CD4-positive, alpha-beta T cell (primary cell): ENCODE data around the gene EVC2. TPM values are rescaled to one million over a fixed set of nuclear protein-coding genes. Genes with fewer than 3 reads are reported as not detected.

ENCODE experiments used
- ATAC-seq: fragments of 200-7000 bp; cut with Tn5 transposase; one replicate; pipeline ENCODE4 v1.10.0; 2022; ENCODE audit warnings: mild to moderate bottlenecking; ENCODE audit not compliant: poor library complexity
- CTCF ChIA-PET: fragments of 350-600 bp; sonication (Branson Sonifier 250); formaldehyde crosslinking; loops from one replicate; lab custom pipeline; 2021; ENCODE audit warnings: antibody characterized with exemption, inconsistent platforms; lab: Charles Lee
- POLR2A ChIA-PET: fragments of 350-600 bp; sonication (Branson Sonifier 250); formaldehyde crosslinking; loops from one replicate; lab custom pipeline; 2021; ENCODE audit warnings: antibody characterized with exemption, inconsistent platforms; lab: Charles Lee
- DNase-seq, 14 experiments: peaks; one replicate each; pipeline ENCODE4 v3.0.0-alpha.2; 2013 to 2020; ENCODE audit warnings: mixed read lengths in 2 of 14
- H3K27ac ChIP-seq, 2 donors: one replicate each; pipeline versions ENCODE4 v1.5.1 to v1.7.0; 2013; ENCODE audit warnings: low read length in 2 of 2, low read depth in 1 of 2, mild to moderate bottlenecking in 1 of 2
- H3K27me3 ChIP-seq, 2 experiments: 1 replicate in 1 of 2; 2 replicates in 1 of 2; pipeline versions ENCODE4 v1.6.1 to v1.7.0; 2013; ENCODE audit warnings: low read length in 2 of 2, control low read depth in 1 of 2, mild to moderate bottlenecking in 1 of 2, moderate library complexity in 1 of 2; ENCODE audit not compliant: insufficient read depth in 2 of 2, control insufficient read depth in 1 of 2
- H3K36me3 ChIP-seq: one replicate; pipeline ENCODE4 v1.6.1; 2013; ENCODE audit warnings: low read length, control low read depth; ENCODE audit not compliant: insufficient read depth
- H3K4me1 ChIP-seq: one replicate; pipeline ENCODE4 v1.6.1; 2013; ENCODE audit warnings: low read length, control low read depth; ENCODE audit not compliant: insufficient read depth
- H3K4me3 ChIP-seq: one replicate; pipeline ENCODE4 v1.5.1; 2013; ENCODE audit warnings: mild to moderate bottlenecking, low read length, moderate library complexity
- H3K9me3 ChIP-seq, 2 experiments: 1 replicate in 1 of 2; 2 replicates in 1 of 2; pipeline versions ENCODE4 v1.6.1 to v1.7.0; 2013; ENCODE audit warnings: low read length in 2 of 2, mild to moderate bottlenecking in 2 of 2, control low read depth in 1 of 2, moderate library complexity in 1 of 2; ENCODE audit not compliant: control insufficient read depth in 1 of 2, insufficient read depth in 1 of 2
- H3K27ac Mint-ChIP-seq: one replicate; pipeline ENCODE4 v1.8.0; 2020; ENCODE audit warnings: mixed read lengths
- H3K27me3 Mint-ChIP-seq: one replicate; pipeline ENCODE4 v1.8.0; 2021; ENCODE audit warnings: mixed read lengths
- H3K36me3 Mint-ChIP-seq: one replicate; pipeline ENCODE4 v1.8.0; 2021; ENCODE audit warnings: low read depth, mixed read lengths
- H3K4me1 Mint-ChIP-seq: one replicate; pipeline ENCODE4 v1.8.0; 2021; ENCODE audit warnings: low read depth, mixed read lengths
- H3K4me3 Mint-ChIP-seq: one replicate; pipeline ENCODE4 v1.8.0; 2020; ENCODE audit warnings: mild to moderate bottlenecking, mixed read lengths
- H3K9me3 Mint-ChIP-seq: one replicate; pipeline ENCODE4 v1.8.0; 2020; ENCODE audit warnings: mixed read lengths
- intact Hi-C, 2 experiments: fragments of 100-400 bp; cut with DNase I in 1 of 2; cut with micrococcal nuclease in 1 of 2; formaldehyde crosslinking; loops; one replicate each; pipeline versions ENCODE4 v1.15.1 to v1.9.0; 2023 to 2025; cut with DNase I, micrococcal nuclease
- total RNA-seq, 174 experiments: library from RNA in 2 of 174; stranded (reverse) in 2 of 174; gene quantifications; one replicate each; pipeline ENCODE4 v1.2.3 and lab custom pipeline; 2021 to 2026
- TF ChIP-seq, protein P1 (sequence below): fragments of 200-600 bp; IDR thresholded peaks from one replicate; pipeline ENCODE4 v1.8.0; 2022; ENCODE audit warnings: antibody characterized with exemption, mild to moderate bottlenecking

EVC2 gene
- total RNA-seq, 2 experiments from 2014 or later: 1.1 to 1.3 TPM

DNA sequence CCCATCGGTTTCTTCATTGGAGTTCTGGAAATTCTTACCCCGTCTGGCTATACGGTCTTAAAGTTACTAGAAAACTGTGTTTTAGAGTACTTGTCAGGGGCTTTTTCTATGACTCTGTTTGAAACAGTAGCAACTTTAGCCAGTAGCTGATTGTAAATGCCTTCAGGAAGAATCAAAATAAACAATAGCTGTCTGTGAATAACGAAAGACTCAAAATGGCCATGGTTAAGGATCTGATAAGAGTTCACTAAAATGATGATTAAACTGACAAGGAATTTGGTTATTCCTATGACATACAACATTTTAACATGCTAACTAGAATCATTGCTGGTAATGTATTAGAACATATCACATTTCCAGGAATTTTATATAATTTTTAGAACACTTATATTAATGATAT, 191.0 kb downstream of the EVC2 start:
- Mint-ChIP-seq H3K9me3 (peaks cover 4% of the 10 kb centered on the region), H3K27ac (no peak overlapping the region), H3K27me3 (no peaks in the 10 kb centered on the region), H3K4me1 (no peaks in the 10 kb centered on the region), H3K36me3 (no peaks in the 10 kb centered on the region), H3K4me3 (no peak overlapping the region)
- no peak overlapping the region for H3K4me3 ChIP-seq
- H3K4me1 ChIP-seq: no peaks in the 10 kb centered on the region
- intact Hi-C loops: no loop called here
- peaks cover 0 to 6% of the 10 kb centered on the region in 2 experiments for H3K9me3 ChIP-seq
- POLR2A ChIA-PET: no interaction called here
- TF ChIP-seq, protein P1, sequence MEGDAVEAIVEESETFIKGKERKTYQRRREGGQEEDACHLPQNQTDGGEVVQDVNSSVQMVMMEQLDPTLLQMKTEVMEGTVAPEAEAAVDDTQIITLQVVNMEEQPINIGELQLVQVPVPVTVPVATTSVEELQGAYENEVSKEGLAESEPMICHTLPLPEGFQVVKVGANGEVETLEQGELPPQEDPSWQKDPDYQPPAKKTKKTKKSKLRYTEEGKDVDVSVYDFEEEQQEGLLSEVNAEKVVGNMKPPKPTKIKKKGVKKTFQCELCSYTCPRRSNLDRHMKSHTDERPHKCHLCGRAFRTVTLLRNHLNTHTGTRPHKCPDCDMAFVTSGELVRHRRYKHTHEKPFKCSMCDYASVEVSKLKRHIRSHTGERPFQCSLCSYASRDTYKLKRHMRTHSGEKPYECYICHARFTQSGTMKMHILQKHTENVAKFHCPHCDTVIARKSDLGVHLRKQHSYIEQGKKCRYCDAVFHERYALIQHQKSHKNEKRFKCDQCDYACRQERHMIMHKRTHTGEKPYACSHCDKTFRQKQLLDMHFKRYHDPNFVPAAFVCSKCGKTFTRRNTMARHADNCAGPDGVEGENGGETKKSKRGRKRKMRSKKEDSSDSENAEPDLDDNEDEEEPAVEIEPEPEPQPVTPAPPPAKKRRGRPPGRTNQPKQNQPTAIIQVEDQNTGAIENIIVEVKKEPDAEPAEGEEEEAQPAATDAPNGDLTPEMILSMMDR: no peak
- DNase-seq (no peak), ATAC-seq (no peak)
- H3K27ac ChIP-seq: no peak overlapping the region
- H3K36me3 ChIP-seq: no peaks in the 10 kb centered on the region
- CTCF ChIA-PET: no interaction called here
- no peaks in the 10 kb centered on the region for H3K27me3 ChIP-seq

DNA sequence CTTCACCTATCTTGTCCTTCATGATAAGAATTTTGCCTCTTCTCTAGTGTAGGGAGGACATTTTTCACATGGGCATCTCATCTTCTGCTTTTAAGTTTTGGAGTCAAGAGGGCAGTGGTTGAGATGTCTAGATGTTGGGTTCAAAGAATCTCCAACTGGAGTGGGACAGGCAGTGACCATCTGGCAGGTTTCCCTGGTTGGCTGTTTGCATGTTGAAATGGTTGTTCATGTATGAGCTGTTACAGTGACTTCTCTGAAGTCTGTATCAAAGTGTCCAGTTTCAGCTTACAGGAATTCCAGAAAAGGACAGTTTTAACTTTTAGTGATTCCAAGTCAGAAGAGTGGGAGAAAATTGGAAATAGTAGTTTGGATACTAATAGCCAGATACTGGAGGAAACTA, 192.7 kb downstream of the EVC2 start:
- CTCF ChIA-PET: no interaction called here
- TF ChIP-seq, protein P1: no peak
- H3K9me3 ChIP-seq: peaks cover 0 to 6% of the 10 kb centered on the region in 2 experiments
- POLR2A ChIA-PET: no interaction called here
- Mint-ChIP-seq H3K4me3 (no peak overlapping the region), H3K27ac (no peak overlapping the region), H3K36me3 (no peaks in the 10 kb centered on the region), H3K27me3 (no peaks in the 10 kb centered on the region), H3K9me3 (peaks cover 4% of the 10 kb centered on the region), H3K4me1 (no peaks in the 10 kb centered on the region)
- no peak overlapping the region for H3K27ac ChIP-seq
- no peaks in the 10 kb centered on the region for H3K27me3 ChIP-seq
- DNase-seq (no peak), ATAC-seq (no peak)
- no peaks in the 10 kb centered on the region for H3K4me1 ChIP-seq
- no peak overlapping the region for H3K4me3 ChIP-seq
- H3K36me3 ChIP-seq: no peaks in the 10 kb centered on the region
- intact Hi-C loops: no loop called here

Other genes with a start within 250 kb of the EVC2 start
- 1 to 10 TPM in 1 of 2 experiments, under 1 TPM in 1; 0.70 to 1.5 TPM for gene EVC, start 2.6 kb upstream of the EVC2 start, total RNA-seq
- not detected for gene CRMP1, start 184.5 kb upstream of the EVC2 start, total RNA-seq